T-cell (primary cell): ENCODE results near the gene CYB561A3. TPM values are rescaled to one million over a fixed set of nuclear protein-coding genes. Genes with fewer than 3 reads are reported as not detected.
"Not testable (repeated sequence)": the region's sequence is repeated elsewhere in the genome, so short reads cannot be mapped to it uniquely, and the experiment has no call there.

Source experiments
- ATAC-seq, 4 experiments: fragments of 200-7000 bp in 3 of 4; fragments of 150-1000 bp in 1 of 4; cut with Tn5 transposase; replicated peaks in 1 of 4; 1 replicate in 3 of 4; 2 replicates in 1 of 4; pipeline ENCODE4 v1.10.0; 2021; ENCODE audit warnings: moderate library complexity in 3 of 4, mild to moderate bottlenecking in 2 of 4, moderate number of reproducible peaks in 1 of 4
- CTCF ChIA-PET, 2 donors: fragments of 300-600 bp; sonication (Branson Sonifier 250); formaldehyde crosslinking; loops; one replicate each; lab custom pipeline; 2022; ENCODE audit warnings: antibody characterized with exemption in 2 of 2; lab: Charles Lee
- POLR2A ChIA-PET, 2 donors: fragments of 300-600 bp; sonication (Branson Sonifier 250); formaldehyde crosslinking; loops; one replicate each; lab custom pipeline; 2022; ENCODE audit warnings: antibody characterized with exemption in 2 of 2; lab: Charles Lee
- DNase-seq, 35 experiments: peaks; one replicate each; pipeline versions ENCODE4 v3.0.0 to v3.0.0-alpha.2; 2013 to 2023
- H3K27ac ChIP-seq: one replicate; pipeline ENCODE4 v1.5.1; 2013; ENCODE audit warnings: low read length
- H3K27me3 ChIP-seq, 2 experiments: replicated peaks in 1 of 2; 1 replicate in 1 of 2; 2 replicates in 1 of 2; pipeline versions ENCODE4 v1.6.1 to v1.7.0; 2013; ENCODE audit warnings: low read length in 1 of 2, mixed read lengths in 1 of 2; ENCODE audit not compliant: control insufficient read depth in 2 of 2, insufficient read depth in 2 of 2; ENCODE audit errors: extremely low read depth in 1 of 2
- H3K36me3 ChIP-seq, 2 donors: 1 replicate in 1 of 2; 2 replicates in 1 of 2; pipeline versions ENCODE4 v1.6.1 to v1.7.0; 2013; ENCODE audit warnings: low read length in 1 of 2; ENCODE audit not compliant: control insufficient read depth in 2 of 2, insufficient read depth in 1 of 2; ENCODE audit errors: extremely low read depth in 1 of 2
- H3K4me1 ChIP-seq, 2 experiments: 1 replicate in 1 of 2; 2 replicates in 1 of 2; pipeline versions ENCODE4 v1.6.1 to v1.7.0; 2013; ENCODE audit warnings: low read length in 2 of 2, mixed read lengths in 1 of 2; ENCODE audit not compliant: insufficient read depth in 2 of 2, control insufficient read depth in 1 of 2; ENCODE audit errors: extremely low read depth in 1 of 2
- H3K4me3 ChIP-seq, 2 donors: 1 replicate in 1 of 2; 2 replicates in 1 of 2; pipeline versions ENCODE4 v1.5.1 to v1.7.0; 2013; ENCODE audit warnings: mild to moderate bottlenecking in 2 of 2, low read length in 1 of 2, moderate library complexity in 1 of 2; ENCODE audit not compliant: control insufficient read depth in 1 of 2; ENCODE audit errors: extremely low read depth in 1 of 2
- H3K9me3 ChIP-seq: 2 replicates; pipeline ENCODE4 v1.7.0; 2013
- H3K27ac Mint-ChIP-seq, 2 donors: one replicate each; pipeline ENCODE4 v1.8.0; 2020 to 2021; ENCODE audit warnings: mild to moderate bottlenecking in 2 of 2, mixed read lengths in 2 of 2
- H3K27me3 Mint-ChIP-seq, 2 donors: one replicate each; pipeline ENCODE4 v1.8.0; 2021 to 2022; ENCODE audit warnings: mixed read lengths in 2 of 2
- H3K36me3 Mint-ChIP-seq: one replicate; pipeline ENCODE4 v1.8.0; 2021; ENCODE audit warnings: mixed read lengths
- H3K4me1 Mint-ChIP-seq, 3 donors: one replicate each; pipeline ENCODE4 v1.8.0; 2020 to 2022; ENCODE audit warnings: mixed read lengths in 3 of 3, mild to moderate bottlenecking in 1 of 3
- H3K4me3 Mint-ChIP-seq, 3 donors: one replicate each; pipeline ENCODE4 v1.8.0; 2020 to 2022; ENCODE audit warnings: mild to moderate bottlenecking in 3 of 3, mixed read lengths in 3 of 3, moderate library complexity in 3 of 3
- H3K9me3 Mint-ChIP-seq, 3 donors: one replicate each; pipeline ENCODE4 v1.8.0; 2020 to 2022; ENCODE audit warnings: mixed read lengths in 3 of 3
- WGBS: methylation state at CpG from one replicate; pipeline ENCODE4 v1.1.5; 2013; ENCODE audit warnings: missing lambda C conversion rate; ENCODE audit not compliant: insufficient coverage; 5-methylcytosine and 5-hydroxymethylcytosine counted together
- total RNA-seq, 35 experiments: library from RNA in 6 of 35; stranded (reverse) in 6 of 35; fragments of 120-200 nt in 1 of 35; gene quantifications; one replicate each; pipeline versions ENCODE4 v1.2.1 to v1.2.4 and lab custom pipeline; 2013 to 2026

The CYB561A3 gene
- total RNA-seq, 5 donors from 2014 or later (not counting 1 experiment from before 2014, with no cell fraction given), result 34.8 to 49.1 (median 47.3) TPM

DNA sequence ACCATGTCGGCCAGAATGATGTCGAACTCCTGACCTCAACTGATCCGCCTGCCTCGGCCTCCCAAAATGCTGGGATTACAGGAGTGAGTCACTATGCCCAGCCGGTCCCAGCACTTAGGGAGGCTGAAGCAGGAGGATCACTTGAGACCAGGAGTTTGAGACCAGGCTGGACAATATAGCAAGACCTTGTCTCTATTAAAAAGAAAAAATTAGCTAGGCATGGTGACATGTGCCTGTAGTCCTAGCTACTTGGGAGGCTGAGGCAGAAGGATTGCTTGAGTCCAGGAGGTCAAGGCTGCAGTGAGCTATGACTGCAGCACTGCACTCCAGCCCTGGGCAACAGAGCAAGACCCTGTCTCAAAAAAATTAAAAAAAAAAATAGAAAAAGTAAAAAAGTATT, 22.2 kb upstream of the CYB561A3 start:
- H3K4me3 Mint-ChIP-seq, H3K4me3 ChIP-seq, H3K9me3 Mint-ChIP-seq, H3K27ac ChIP-seq, H3K4me1 Mint-ChIP-seq, H3K27ac Mint-ChIP-seq, H3K36me3 Mint-ChIP-seq, H3K27me3 ChIP-seq, ATAC-seq, H3K9me3 ChIP-seq, DNase-seq, H3K36me3 ChIP-seq, POLR2A ChIA-PET, H3K27me3 Mint-ChIP-seq, H3K4me1 ChIP-seq: not testable (repeated sequence)
- CTCF ChIA-PET, result interaction anchor here (0.6 to 5.0 kb wide), 3 partner anchors 10 to 48 kb away, joined by 3 to 114 read pairs (median 7); no protein-coding TSS in a partner anchor
- WGBS, result 97% methylated on average over 5 of the region's 5 CpGs

DNA sequence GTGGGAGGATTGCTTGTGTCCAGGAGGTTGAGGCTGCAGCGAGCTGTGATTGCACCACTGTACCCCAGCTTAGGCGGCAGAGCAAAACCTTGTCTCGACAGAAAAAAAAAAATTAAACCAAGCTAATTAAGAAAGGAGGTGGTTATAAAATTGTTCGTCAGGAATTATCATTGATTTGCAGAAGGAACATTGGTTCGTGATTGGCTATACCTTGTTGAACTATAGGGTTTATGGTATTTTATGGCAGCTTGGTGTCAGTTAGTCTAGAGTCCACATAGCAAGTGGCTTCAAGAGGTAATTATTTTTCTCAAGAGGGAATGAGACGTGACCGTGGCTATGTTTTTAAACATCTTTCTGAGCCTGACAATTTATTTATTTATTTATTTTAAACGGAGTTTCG, 19.2 kb upstream of the CYB561A3 start:
- peaks cover 6% of the 10 kb centered on the region for H3K36me3 Mint-ChIP-seq
- H3K4me1 Mint-ChIP-seq, result peaks cover 7 to 9% (median 8%) of the 10 kb centered on the region in 3 donors
- Histone ChIP-seq H3K27ac (no peak overlapping the region), H3K4me3 (no peak overlapping the region), H3K9me3 (no peaks in the 10 kb centered on the region), H3K4me1 (peaks cover 0 to 5% of the 10 kb centered on the region in 2 experiments), H3K36me3 (peaks cover 0 to 7% of the 10 kb centered on the region in 2 donors), H3K27me3 (no peaks in the 10 kb centered on the region)
- CTCF ChIA-PET, result interaction anchor here in 1 of 2 donors (0.5 to 1.7 kb wide), 2 partner anchors 10 to 45 kb away, joined by 3 to 6 read pairs; no protein-coding TSS in a partner anchor
- DNase-seq (no peak), ATAC-seq (no peak)
- WGBS, result 100% methylated on average over 2 of the region's 9 CpGs
- POLR2A ChIA-PET, result no interaction called here
- H3K27ac Mint-ChIP-seq, result no peak overlapping the region
- H3K4me3 Mint-ChIP-seq, result no peak overlapping the region
- H3K27me3 Mint-ChIP-seq, result no peaks in the 10 kb centered on the region
- no peaks in the 10 kb centered on the region for H3K9me3 Mint-ChIP-seq

DNA sequence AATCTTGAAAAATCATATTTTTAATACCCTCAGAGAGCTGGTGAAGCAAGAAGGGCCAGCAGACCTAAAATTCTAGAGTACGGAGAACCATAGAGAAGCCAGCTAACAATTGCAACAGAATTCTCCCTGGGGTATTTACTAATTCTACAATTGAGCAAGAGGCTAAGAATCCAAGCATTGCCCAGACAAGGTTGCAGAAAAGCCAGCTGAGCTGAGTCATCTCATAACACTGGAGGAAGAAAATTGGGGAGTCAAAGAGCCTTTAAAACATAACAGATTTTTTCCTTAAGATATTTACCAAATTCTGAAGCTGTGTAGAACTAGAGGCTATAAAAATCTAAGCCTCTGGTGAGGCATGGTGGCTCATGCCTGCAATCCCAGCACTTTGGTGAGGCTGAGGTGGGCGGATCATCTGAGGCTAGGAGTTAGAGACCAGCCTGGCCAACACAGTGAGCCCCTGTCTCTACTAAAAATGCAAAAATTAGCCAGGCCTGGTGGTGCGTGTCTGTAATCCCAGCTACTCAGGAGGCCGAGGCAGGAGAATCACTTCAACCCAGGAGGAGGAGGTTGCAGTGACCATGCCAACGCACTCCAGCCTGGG, 17.1 kb upstream of the CYB561A3 start:
- H3K27me3 Mint-ChIP-seq, result no peaks in the 10 kb centered on the region
- no peaks in the 10 kb centered on the region for H3K4me1 Mint-ChIP-seq
- 69% methylated on average over 2 of the region's 5 CpGs for WGBS
- no peak overlapping the region for H3K4me3 ChIP-seq
- DNase-seq (no peak), ATAC-seq (no peak)
- no peaks in the 10 kb centered on the region for H3K4me1 ChIP-seq
- H3K9me3 ChIP-seq, result no peaks in the 10 kb centered on the region
- no peaks in the 10 kb centered on the region for H3K9me3 Mint-ChIP-seq
- ChIA-PET POLR2A (no interaction called here), CTCF (no interaction called here)
- no peaks in the 10 kb centered on the region for H3K27me3 ChIP-seq
- H3K4me3 Mint-ChIP-seq, result no peak overlapping the region
- peaks cover 6% of the 10 kb centered on the region for H3K36me3 Mint-ChIP-seq
- no peak overlapping the region for H3K27ac ChIP-seq
- H3K27ac Mint-ChIP-seq, result no peak overlapping the region
- H3K36me3 ChIP-seq, result peaks cover 3 to 5% of the 10 kb centered on the region in 2 donors

DNA sequence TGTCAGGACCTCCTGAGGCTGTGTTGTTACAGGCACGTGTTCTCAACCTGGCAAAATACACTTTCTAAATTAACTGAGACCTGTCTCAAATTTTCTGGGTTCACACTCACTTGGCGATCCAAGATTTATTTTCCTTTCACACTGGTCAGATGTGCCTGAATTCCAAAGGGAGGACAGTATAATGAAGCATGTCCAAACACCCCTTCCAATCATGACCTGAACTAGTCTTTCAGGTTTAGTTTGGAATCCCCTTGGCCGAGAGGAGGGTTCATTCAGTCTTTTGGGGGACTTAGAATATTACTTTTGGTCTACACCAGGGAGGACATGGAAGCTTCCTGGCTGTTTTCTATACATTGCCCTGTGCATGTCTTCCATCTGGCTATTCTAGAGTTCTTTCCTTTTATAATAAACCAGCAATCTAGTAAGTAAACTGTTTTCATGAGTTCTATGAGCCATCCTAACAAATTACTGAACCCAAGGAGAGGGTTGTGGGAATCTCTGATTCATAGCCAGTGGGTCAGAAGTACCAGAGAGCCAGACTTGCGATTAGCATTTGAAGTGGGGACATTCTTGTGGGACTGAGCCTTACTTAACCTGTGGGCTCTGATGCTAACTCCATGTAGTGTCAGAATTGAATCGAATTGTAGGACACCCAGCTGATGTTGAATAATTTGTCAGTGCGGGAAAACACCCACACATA, 15.9 kb upstream of the CYB561A3 start:
- H3K9me3 Mint-ChIP-seq, result no peaks in the 10 kb centered on the region
- H3K27ac Mint-ChIP-seq, result no peak overlapping the region
- Histone ChIP-seq H3K4me3 (no peak overlapping the region), H3K27me3 (no peaks in the 10 kb centered on the region), H3K9me3 (no peaks in the 10 kb centered on the region), H3K4me1 (no peaks in the 10 kb centered on the region), H3K27ac (no peak overlapping the region), H3K36me3 (peaks cover 3 to 5% of the 10 kb centered on the region in 2 donors)
- ChIA-PET POLR2A (no interaction called here), CTCF (no interaction called here)
- no peaks in the 10 kb centered on the region for H3K4me1 Mint-ChIP-seq
- peaks cover 6% of the 10 kb centered on the region for H3K36me3 Mint-ChIP-seq
- no CpG with 5 or more reads among the region's 6 CpGs for WGBS
- DNase-seq (no peak), ATAC-seq (no peak)
- H3K27me3 Mint-ChIP-seq, result no peaks in the 10 kb centered on the region
- no peak overlapping the region for H3K4me3 Mint-ChIP-seq

- Mint-ChIP-seq H3K27me3 (no peaks in the 10 kb centered on the region), H3K27ac (no peak overlapping the region), H3K4me1 (no peaks in the 10 kb centered on the region), H3K36me3 (peaks cover 6% of the 10 kb centered on the region), H3K9me3 (no peaks in the 10 kb centered on the region), H3K4me3 (no peak overlapping the region)
- no peak overlapping the region for H3K4me3 ChIP-seq
- no peaks in the 10 kb centered on the region for H3K4me1 ChIP-seq
- ATAC-seq (no peak), DNase-seq (no peak)
- peaks cover 4 to 5% of the 10 kb centered on the region in 2 donors for H3K36me3 ChIP-seq
- ChIA-PET CTCF (interaction anchor here in 1 of 2 donors (2.1 kb wide), 1 partner anchor 9 kb away, joined by 5 read pairs; no protein-coding TSS in a partner anchor), POLR2A (no interaction called here)
- 97% methylated on average over 6 of the region's 6 CpGs for WGBS
- H3K27ac ChIP-seq, result no peak overlapping the region
- no peaks in the 10 kb centered on the region for H3K9me3 ChIP-seq
- H3K27me3 ChIP-seq, result no peaks in the 10 kb centered on the region
These were observed 14.1 kb upstream of the CYB561A3 start for GRCh38 chr11:61375761-61376108.

DNA sequence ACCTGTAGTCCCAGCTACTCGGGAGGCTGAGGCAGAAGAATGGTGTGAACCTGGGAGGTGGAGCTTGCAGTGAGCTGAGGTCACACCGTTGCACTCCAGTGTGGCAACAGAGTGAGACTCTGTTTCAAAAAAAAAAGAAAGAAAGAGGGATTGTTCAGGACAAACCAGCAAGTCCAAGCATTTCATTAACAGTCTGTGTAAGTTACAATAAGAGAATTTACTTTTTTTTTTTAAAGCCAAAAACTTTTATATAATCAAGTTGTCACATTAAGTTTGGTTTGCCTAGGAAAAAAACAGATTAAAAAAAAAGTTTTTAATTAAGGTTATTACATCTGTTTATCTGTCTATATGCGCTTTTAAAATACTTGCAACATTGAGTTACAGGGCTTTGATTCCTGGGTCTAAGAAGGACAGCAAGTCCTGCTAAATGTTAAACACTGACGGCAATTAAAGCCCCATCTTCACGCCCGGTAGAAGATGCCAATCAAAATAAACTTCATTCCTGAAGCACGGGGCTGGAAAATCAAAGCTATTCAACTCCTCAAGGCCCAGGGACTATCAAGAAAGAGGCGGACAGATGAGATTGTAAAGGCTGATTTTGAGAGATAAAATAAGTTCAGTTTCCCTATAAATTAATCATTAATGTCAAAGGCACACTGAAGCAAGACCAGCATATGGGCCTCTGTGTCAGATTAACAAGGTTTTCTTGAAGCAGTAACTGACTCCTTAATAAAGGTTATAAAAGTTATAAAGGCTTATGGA, 11.2 kb upstream of the CYB561A3 start:
- Histone ChIP-seq H3K27ac (no peak overlapping the region), H3K4me3 (no peak overlapping the region), H3K36me3 (peaks cover 5 to 27% of the 10 kb centered on the region in 2 donors), H3K9me3 (no peaks in the 10 kb centered on the region), H3K4me1 (no peaks in the 10 kb centered on the region), H3K27me3 (no peaks in the 10 kb centered on the region)
- ChIA-PET CTCF (interaction anchor here (0.6 to 0.9 kb wide), 3 partner anchors 13 to 61 kb away, joined by 3 to 4 read pairs (median 3); no protein-coding TSS in a partner anchor), POLR2A (interaction anchor here in 1 of 2 donors (0.6 kb wide), 1 partner anchor 36 kb away, joined by 4 read pairs; no protein-coding TSS in a partner anchor)
- H3K9me3 Mint-ChIP-seq, result no peaks in the 10 kb centered on the region
- 100% methylated on average over 2 of the region's 8 CpGs for WGBS
- ATAC-seq (no peak), DNase-seq (no peak)
- H3K36me3 Mint-ChIP-seq, result peaks cover 27% of the 10 kb centered on the region
- no peaks in the 10 kb centered on the region for H3K27me3 Mint-ChIP-seq
- no peak overlapping the region for H3K27ac Mint-ChIP-seq
- no peak overlapping the region for H3K4me3 Mint-ChIP-seq
- peaks cover 0 to 4% (median 0%) of the 10 kb centered on the region in 3 donors for H3K4me1 Mint-ChIP-seq
